IPS-18c (cell line): ENCODE results near the gene ZFAND3.
"Not testable (repeated sequence)": the region's sequence is repeated elsewhere in the genome, so short reads cannot be mapped to it uniquely, and the experiment has no call there.

Experiments used
- H3K4me3 ChIP-seq: 2 replicates; pipeline ENCODE4 v1.7.0; 2013; ENCODE audit warnings: low read depth, mild to moderate bottlenecking, low read length, moderate library complexity; ENCODE audit not compliant: insufficient read depth
- H3K9me3 ChIP-seq: one replicate; pipeline ENCODE4 v1.6.1; 2013; ENCODE audit warnings: mild to moderate bottlenecking, low read length, moderate library complexity; ENCODE audit not compliant: control insufficient read depth, insufficient read depth

Gene ZFAND3

GRCh38 chr6:37956711-37957275 is 137.3 kb downstream of the ZFAND3 start:
- H3K4me3 ChIP-seq: no peak overlapping the region

GRCh38 chr6:37959061-37959460 is 139.5 kb downstream of the ZFAND3 start:
- Histone ChIP-seq H3K4me3 (no peak overlapping the region), H3K9me3 (no peaks in the 10 kb centered on the region)

More at GRCh38 chr6:37956711-37957275, 137.3 kb downstream of the ZFAND3 start:
- no peaks in the 10 kb centered on the region for H3K9me3 ChIP-seq

DNA sequence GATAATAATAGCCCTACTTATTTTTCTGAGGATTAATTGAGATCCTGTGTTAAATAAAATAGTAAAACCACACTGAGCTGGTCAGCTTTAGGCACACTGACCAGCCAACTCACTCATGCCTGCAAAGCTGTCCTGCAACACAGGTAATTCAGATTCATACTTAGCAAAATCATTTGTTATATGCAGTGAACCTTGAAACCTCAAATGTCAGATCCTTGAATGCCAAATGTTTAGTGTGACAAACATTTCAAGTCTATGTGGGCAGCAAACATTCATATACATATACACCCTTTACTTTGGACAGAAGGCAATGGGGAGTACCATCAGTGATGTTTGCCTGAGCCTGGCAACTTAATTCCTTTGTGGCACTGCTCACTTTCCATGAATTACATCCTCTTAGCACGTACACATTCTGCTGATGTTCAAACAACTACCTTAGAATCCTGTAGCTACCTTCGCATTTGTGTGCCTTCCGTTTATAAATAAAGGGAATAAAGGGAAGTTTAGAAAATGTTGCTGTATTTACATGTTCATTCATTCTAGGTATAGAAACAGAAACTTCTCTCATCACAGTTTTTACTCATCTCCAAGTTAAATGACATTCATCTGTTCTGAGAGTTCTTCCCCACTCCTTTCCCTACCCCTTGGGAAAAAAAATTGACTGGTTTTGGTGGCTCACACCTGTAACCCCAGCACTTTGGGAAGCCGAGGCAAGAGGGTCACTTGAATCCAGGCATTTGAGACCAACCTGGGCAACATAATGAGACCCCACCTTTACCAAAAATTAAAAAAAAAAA is 140.8 kb downstream of the ZFAND3 start:
- H3K9me3 ChIP-seq: no peaks in the 10 kb centered on the region

DNA sequence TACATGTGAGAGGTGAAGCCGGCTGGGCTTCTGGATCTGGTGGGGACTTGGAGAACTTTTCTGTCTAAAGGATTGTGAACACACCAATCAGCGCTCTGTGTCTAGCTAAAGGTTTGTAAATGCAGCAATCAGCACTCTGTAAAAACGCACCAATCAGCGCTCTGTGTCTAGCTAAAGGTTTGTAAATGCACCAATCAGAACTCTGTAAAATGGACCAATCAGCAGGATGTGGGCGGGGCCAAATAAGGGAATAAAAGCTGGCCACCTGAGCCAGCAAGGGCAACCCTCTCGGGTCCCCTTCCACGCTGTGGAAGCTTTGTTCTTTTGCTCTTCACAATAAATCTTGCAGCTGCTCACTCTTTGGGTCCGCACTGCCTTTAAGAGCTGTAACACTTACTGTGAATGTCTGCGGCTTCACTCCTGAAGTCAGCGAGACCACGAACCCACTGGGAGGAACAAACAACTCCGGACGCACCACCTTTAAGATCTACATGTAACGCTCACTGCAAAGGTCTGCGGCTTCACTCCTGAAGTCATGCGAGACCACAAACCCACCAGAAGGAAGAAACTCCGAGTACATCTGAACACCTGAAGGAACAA is 143.1 kb downstream of the ZFAND3 start:
- not testable (repeated sequence) for H3K9me3 ChIP-seq, H3K4me3 ChIP-seq

More for the DNA sequence above, 140.8 kb downstream of the ZFAND3 start:
- H3K4me3 ChIP-seq: no peak overlapping the region

DNA sequence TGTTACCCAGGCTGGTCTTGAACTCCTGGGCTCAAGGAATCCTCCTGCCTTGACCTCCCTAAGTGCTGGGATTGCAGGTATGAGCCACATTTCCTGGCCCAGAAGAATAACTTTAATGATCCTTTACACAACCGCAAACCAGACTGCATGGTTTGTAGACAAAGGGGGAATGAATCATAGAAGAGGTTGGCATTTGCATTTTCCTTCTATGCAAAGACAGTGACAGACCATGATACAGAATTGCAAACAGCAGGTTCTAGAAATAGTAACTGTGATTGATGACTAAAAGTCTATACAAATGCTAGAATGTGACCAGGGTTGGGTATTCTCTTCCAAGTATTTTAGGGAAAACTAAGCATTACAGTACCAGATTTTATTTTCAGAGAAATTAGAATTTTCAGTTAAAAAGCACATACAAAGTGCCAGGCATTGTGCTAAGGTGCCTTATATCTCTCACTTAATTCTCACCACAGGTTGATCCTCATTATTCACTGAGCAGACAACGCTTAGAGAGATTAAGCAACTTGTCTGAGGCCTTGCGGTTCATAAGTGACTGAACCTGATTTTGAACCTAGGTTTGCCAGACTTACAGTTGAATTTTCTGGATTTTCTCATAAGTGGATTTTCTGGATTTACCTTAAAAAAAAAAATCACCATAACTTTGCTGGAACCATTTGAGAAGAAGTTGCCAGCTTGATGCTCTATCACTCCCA is 146.6 kb downstream of the ZFAND3 start:
- H3K4me3 ChIP-seq: no peak overlapping the region
- no peaks in the 10 kb centered on the region for H3K9me3 ChIP-seq

- Histone ChIP-seq H3K4me3 (no peak overlapping the region), H3K9me3 (no peaks in the 10 kb centered on the region)
Observed at GRCh38 chr6:37966801-37967200, 147.3 kb downstream of the ZFAND3 start.

GRCh38 chr6:37967651-37968050 is 148.1 kb downstream of the ZFAND3 start:
- no peaks in the 10 kb centered on the region for H3K9me3 ChIP-seq
- H3K4me3 ChIP-seq: no peak overlapping the region

GRCh38 chr6:37971266-37971665 is 151.7 kb downstream of the ZFAND3 start:
- H3K9me3 ChIP-seq: no peaks in the 10 kb centered on the region
- no peak overlapping the region for H3K4me3 ChIP-seq

DNA sequence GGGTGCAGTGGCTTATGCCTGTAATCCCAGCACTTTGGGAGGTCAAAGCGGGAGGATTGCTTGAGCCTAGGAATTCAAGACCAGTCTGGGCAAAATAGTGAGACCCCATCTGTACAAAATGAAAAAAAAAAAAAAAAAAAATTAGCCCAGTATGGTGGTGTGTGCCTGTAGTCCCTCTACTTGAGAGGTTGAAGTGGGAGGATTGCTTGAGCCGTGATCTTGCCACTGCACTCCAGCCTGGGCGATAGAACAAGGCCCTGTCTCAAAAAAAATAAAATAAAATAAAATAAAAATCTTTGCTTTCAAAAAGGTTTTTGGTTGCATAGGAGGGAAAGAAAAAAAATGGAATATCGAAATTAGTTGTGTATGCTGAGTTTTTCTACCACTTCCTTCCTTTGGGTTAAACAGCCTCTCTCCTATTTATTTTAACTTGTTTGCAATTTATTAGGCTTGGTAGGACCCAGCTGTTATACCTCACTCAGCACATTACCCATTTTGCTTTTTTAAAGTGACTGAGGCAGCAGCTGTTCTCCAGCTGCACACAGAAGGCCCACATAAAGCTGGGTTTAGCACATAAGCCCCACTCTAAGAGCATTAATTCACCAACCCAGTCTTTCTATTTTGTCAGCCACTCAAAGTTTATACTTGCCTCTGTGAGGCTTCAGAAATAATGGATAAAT is 152.3 kb downstream of the ZFAND3 start:
- H3K4me3 ChIP-seq: no peak overlapping the region
- no peaks in the 10 kb centered on the region for H3K9me3 ChIP-seq

DNA sequence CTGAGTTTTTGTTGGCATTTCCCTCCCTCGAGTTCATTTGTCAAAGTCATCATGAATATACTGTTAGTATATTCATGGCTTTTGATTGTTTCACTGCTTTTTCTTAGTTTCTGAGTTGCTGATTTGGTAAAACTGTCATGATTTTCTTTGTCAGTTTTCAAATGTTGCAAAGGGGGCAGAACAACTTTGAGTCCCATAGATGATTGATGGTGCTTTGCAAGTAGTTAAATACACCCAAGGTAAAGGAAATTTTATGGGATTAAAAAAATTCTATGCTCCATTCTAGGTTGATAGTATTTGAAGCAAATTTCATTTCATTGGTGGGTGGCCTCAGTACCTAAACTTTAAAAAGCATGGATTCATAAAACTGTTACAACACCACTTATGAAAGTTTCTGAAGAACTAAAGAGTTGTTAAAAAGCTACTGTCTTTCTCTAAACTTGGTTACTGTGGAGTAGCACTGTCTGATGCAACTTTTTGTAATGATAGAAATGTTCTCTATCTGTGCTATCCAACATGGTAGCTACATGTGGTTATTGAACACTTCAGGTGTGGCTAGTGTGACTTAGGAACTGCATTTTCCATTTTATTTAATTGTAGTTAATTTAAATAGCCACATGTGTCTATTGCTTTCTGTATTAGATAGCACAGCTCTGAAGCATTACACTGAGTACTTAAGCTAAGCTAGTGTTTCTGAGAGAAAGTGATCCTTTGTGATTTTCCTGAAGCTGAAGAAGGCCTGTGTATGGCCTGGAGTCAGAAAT is 153.6 kb downstream of the ZFAND3 start:
- Histone ChIP-seq H3K9me3 (no peaks in the 10 kb centered on the region), H3K4me3 (no peak overlapping the region)

DNA sequence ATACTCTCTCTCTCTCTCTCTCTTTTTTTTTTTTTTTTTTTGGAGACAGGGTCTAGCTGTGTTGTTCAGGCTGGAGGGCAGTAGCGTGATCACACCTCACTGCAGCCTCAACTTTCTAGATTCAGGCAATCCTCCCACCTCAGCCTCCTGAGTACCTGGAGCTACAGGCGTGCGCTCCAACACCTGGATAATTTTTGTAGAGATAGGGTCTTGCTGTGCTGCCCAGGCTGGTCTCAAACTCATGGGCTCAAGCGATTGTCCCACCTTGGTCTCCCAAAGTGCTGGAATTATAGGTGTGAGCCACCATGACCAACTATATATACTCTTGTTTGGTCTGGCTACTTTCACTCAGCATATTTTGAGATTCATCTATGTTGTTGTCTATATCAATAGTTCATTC is 154.9 kb downstream of the ZFAND3 start:
- Histone ChIP-seq H3K9me3 (no peaks in the 10 kb centered on the region), H3K4me3 (no peak overlapping the region)

DNA sequence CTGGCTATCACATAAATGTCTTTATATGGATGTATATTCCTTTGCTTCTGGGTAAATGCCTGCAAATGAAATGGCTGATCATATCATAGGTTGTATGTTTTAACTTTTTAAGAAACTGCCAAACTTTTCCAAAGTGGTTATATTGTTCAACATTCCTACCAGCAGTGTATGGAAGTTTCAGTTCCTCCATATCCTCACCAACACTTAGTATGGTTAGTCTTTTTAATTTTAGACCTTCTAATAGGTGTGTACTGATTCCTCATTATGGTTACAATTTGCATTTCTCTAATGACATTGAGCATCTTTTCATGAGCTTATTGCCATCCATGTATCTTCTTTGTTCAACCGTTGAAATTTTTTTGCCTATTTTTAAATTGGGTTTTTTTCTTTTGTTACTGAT is 155.4 kb downstream of the ZFAND3 start:
- H3K9me3 ChIP-seq: no peaks in the 10 kb centered on the region
- H3K4me3 ChIP-seq: no peak overlapping the region

- H3K4me3 ChIP-seq: no peak overlapping the region
- no peaks in the 10 kb centered on the region for H3K9me3 ChIP-seq
Observed at GRCh38 chr6:37977715-37978114, 158.2 kb downstream of the ZFAND3 start.

- no peak overlapping the region for H3K4me3 ChIP-seq
- H3K9me3 ChIP-seq: no peaks in the 10 kb centered on the region
Observed at GRCh38 chr6:37979392-37980221, 160.1 kb downstream of the ZFAND3 start.

GRCh38 chr6:37980222-37980595 is 160.7 kb downstream of the ZFAND3 start:
- Histone ChIP-seq H3K4me3 (no peak overlapping the region), H3K9me3 (no peaks in the 10 kb centered on the region)

GRCh38 chr6:37981626-37982025 is 162.1 kb downstream of the ZFAND3 start:
- H3K4me3 ChIP-seq: no peak overlapping the region
- H3K9me3 ChIP-seq: no peaks in the 10 kb centered on the region
